H54 (cell line): Measurements from ENCODE around the gene MPHOSPH9.

Experiments used
- DNase-seq: peaks from one replicate; pipeline ENCODE4 v3.0.0; 2011; ENCODE audit warnings: low spot score, mixed read lengths; ENCODE audit not compliant: insufficient read length
- FAIRE-seq: peaks from 3 replicates; lab custom pipeline; 2011; peaks lifted over from hg19 to GRCh38; lab: Jason Lieb, UNC
- POLR2A ChIP-seq: IDR thresholded peaks from 2 replicates; pipeline ENCODE4 v1.6.1; 2011; ENCODE audit warnings: low read depth, mild to moderate bottlenecking, low read length

Gene MPHOSPH9

DNA sequence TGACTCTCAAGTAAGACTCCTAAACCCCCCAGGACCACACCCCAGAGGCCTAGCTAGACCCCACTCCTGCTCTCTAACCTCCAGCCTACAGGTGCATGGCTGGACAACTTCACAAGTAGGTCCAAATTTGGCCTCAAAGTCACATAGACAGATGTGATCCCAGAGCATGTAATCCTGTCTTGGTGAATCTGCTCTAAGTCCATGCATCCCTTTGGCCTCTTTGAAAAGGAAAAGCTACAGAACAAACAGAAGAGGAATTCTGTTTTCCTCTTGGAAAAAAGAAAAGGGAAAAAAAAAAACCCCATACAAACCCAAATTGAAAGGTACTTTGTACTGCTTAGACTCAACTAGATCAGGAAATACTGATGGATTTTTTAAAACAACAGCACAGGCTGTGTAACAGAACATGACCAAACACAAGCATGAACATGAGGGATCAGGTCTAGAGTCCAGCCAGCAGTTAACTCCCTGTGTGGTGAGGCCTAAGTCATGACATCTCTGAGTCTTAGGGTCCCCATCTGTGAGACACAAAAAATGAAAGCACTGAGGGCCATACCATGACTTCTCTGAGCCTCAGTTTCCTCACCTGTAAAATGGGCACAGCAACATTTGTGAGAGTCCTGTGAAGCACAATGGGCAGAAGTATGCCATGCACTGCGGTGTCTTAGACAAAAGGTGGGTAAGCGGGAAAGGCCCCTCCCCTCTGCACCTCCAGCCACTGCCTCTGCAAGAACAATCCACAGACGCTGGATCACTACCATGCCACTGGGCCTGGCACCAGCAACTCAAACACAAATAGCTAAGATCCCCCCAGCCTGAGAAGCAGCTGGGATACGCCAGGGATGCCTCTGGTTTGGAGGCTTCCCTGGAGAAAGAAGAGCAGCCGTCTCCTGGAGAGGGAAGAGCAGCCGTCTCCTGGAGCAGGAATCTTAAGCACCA, 92.0 kb downstream of the MPHOSPH9 start:
- TF ChIP-seq POLR2A, result no peak
- DNase-seq (no peak), FAIRE-seq (no peak)

DNA sequence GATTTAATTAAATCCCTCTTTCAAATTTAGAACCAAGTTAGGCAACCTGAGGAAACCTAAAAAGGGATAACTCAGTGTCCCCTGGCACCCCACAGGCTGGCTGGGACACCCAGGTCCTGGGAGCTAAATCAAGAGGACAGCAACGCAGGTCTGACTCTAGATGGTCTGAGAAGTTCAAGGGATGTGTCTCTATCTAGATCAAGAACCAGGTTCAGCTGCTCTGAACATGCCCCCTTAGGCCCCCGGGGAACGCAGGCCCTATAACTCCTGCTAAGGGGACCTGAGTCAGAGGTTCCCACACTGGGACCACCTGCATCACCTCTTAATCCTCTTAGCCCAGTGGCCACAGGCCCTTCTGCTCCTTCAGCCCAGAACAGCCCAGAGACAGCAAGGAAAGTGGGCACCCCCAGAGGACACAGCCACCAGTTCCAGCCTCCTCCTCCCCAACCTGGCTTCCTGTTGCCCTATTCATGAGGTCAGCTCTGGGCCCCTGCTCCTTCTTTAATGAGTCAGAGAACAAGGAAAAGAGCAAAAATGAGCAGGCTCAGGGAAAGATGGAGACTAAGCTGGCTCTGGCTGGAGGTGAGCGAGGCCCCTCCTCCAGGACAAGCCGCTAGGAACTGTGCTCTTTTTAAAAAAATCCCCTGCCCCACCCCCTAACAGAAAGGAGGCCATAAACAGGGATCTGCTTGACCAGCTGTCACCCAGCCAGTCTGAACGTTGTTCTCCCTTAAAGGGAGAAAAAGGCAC, 92.8 kb downstream of the MPHOSPH9 start:
- no peak for DNase-seq
- no peak for FAIRE-seq
- TF ChIP-seq POLR2A, result no peak

DNA sequence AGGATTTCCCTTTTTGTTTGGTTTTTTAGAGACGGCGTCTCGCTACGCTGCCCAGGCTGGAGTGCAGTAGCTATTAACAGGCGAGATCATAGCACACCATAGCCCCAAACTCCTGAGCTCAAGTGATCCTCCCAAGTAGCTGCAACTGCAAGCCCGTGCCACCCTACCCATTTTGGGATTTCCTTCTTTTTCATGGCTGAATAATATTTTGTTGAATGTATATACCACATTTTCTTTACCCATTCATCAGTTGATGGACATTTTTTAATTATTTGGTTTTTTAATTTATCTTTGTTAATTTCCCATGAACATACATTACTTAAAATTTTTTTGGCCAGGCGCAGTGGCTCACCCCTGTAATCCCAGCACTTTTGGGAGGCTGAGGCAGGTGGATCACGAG, 97.3 kb downstream of the MPHOSPH9 start:
- no peak for TF ChIP-seq POLR2A
- FAIRE-seq (no peak), DNase-seq (no peak)

DNA sequence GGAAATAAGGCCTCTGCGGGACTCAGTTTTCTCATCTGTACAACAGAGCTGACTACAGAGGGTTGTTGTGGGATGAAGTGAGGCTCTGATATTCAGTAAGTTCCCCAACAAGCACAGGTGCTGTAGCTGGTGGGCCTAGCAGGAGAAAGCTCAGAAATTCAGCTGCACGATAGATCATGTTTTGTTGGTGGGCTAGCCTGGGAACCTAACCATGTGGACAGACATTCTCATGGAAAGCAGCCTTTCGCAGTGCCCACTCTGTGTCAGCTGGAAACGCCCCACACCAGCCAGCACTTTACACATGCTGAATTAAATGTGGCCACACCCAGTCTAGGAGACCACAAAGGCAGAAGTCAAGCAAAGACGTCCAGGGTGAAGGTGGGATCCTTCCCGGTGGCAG, 98.1 kb downstream of the MPHOSPH9 start:
- no peak for TF ChIP-seq POLR2A
- FAIRE-seq, result no peak
- no peak for DNase-seq

DNA sequence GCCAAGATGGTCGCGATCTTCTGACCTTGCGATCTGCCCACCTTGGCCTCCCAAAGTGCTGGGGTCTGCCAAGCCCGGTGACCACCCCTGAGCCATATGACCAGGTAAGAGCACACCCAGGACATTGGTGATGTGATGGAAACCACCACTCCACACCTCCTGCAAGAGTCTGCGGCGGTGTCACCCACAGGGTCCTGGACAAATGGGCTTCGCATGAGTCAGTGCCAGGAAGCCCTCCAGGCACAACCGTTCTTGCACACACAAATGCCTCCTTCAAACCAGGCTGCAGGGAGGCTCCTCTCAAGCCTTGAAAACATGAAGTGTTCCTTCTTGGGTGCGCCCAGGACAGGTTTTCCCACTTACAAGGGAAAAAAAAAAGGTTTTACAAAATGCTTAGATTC, 98.7 kb downstream of the MPHOSPH9 start:
- no peak for TF ChIP-seq POLR2A
- FAIRE-seq (no peak), DNase-seq (no peak)

DNA sequence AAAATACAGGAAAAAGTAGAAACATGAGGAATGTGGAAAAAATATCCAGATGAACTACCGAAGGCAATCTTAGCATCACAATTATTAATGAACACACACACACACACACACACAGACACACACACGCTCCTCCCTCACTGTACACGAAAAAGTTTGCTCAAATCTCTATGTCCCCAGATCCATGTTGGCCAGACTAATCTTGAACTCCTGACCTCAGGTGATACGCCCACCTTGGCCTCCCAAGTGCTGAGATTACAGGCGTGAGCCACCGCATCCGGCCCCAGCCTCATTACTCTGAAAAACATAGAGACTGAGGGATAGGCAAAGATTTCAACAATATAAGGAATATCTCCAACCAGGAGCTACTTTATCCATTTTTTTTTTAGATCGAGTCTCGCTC, 99.2 kb downstream of the MPHOSPH9 start:
- no peak for DNase-seq
- no peak for FAIRE-seq
- no peak for TF ChIP-seq POLR2A

DNA sequence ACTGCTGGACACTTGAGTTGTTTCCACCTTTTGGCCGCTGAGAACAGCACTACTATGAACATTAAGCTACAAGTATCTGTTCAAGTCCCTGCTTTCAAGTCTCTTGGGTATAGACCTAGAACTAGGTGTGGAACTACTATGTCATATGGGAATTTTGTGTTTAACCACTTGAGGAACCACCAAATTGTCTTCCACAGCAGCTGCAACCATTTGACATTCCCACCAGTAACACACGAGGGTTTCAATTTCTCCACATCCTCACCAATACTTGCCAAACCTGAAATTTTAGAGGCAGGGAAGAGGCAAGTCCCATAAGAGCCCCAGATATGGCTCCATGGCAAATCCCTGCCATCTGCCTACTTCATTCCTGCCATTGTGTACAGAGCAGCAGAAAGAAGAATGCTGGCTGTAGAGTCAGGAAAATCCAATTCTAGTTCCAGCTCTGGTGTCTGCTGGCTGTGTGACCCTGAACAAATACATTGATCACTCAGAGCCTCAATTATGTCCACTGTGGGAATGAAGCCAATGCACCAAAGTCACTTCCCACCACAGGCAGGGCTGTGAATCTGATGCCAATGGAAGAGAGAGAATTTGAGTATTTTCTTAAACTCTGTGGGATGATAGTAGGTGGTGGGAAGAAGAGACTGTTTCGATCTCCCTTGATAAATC, 99.9 kb downstream of the MPHOSPH9 start:
- no peak for FAIRE-seq
- DNase-seq, result no peak
- no peak for TF ChIP-seq POLR2A

DNA sequence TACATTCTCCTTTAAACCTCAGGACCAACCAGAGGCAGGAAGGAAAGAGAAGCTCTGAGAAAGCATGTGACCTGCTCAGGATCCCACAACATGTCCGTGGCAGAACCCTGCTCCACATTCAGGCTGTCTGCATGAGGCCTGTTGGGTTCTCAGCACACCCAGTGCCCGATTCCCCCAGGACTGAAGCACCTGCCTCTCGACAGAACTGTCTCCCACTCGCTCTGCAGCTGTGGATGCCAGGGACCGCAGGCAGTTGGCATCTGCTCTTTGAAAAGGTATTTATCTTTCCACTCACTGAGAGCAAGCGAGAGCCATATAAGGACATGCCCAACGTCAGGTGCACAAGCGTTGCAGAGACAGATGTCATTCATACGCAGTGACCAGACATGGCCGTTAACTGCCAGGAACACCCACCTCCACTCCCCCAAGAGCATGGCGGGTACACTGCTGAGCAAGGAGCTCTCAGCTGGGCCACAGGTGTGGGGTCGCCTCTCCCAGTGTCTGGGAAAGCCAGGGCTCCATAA, 101.0 kb downstream of the MPHOSPH9 start:
- DNase-seq, result no peak
- TF ChIP-seq POLR2A, result no peak
- no peak for FAIRE-seq

DNA sequence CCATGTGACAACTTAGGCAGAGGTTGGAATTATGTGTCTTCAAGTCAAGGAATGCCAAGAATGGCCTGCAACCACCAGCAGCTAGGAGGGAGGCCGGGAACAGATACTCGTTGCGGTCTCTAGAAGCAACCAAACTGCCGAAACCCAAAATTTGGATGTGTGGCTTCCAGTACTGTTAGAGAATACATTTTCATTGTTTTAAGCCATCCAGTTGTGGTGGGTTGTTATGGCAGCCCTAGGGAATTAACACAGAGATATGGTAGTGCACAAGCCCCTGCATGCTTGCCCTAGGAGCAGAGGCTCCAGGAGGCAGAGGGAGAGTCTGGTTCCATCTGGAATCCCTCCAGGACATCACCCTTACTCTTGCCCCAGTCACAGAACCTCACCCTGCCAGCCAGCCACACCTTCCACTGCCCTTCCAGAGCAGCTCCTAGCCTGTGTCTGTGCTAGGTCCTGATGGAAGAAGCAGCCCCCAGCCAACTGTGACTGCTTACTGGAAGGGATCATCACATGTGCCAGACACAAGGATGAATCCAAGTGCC, 101.6 kb downstream of the MPHOSPH9 start:
- no peak for FAIRE-seq
- no peak for TF ChIP-seq POLR2A
- DNase-seq, result no peak

DNA sequence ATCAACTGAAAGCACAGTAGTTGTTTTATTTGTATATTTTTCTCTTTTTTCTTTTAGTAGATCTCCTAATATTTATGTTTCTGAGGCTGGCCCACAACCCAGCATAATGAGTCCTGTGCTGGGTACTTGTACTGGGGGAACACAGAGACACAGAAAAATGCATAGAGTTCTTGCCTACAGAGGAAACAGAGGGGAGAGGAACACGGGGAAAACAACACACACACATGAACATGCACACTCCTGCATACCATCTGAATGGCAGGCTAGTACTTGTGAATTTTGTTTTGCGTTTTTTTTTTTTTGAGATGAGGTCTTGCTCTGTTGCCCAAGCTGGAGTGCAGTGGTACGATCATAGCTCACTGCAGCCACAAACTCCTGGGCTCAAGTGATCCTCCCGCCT, 103.3 kb downstream of the MPHOSPH9 start:
- no peak for DNase-seq

DNA sequence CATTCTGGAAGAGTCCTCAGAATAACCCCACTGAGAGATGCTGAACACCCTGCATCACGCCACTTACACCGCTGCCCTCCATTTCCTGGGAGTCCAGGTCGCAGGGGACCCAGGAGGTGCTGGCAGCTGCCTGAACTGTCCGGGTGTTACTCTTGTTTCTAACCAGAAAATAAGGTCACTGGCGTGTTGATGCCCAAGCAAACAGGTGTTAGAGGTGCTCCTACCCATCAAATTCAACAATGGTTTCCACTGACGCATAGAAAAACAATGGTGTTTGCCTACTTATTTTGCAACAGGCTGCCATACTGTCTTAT, 105.8 kb downstream of the MPHOSPH9 start:
- no peak for TF ChIP-seq POLR2A
- no peak for FAIRE-seq
- DNase-seq, result no peak

More for the DNA sequence above, 103.3 kb downstream of the MPHOSPH9 start:
- TF ChIP-seq POLR2A, result no peak
- FAIRE-seq, result no peak

DNA sequence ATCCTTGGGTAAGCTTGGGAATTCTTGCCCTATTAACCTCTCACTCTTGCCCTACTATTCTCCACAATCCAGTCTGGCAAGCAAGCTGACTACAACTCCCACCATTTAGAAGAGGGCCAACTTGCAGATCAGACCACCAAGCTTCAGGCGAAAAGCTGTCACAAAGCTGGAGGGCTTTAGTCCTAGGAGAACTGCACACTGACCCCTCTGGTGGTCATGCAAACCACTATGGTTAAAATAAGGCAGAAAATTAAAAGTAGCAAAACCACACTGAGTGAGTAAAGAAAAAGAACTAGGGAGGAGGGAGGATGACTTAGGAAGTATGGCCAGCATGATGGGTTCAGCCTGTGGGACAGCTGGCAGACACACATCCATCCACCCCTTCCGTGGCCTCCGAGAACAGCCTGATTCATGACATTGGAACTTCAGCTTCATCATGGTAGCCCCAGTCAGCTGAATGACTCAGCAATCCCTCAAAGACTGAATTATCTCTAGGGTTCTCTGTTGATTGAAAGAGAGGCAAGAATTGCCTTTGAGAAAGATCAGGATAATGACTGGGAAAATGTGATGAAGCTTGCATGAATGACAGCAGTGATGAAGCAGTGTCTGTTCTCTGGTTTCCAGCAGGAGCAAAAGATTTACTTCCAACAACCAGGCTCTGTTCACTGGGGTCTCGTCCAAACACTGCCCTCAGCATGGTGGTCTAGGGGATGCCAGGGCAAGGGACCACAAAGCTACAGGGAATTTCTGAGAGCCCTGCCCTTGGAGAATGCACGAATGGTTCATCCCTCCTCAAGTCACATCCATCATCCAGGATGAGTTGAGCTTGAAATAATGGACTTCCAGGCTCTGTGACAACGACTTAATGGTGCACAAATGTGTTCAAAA, 106.4 kb downstream of the MPHOSPH9 start:
- DNase-seq, result peak; percentile 91
- no peak for TF ChIP-seq POLR2A
- peak; percentile 98 for FAIRE-seq

DNA sequence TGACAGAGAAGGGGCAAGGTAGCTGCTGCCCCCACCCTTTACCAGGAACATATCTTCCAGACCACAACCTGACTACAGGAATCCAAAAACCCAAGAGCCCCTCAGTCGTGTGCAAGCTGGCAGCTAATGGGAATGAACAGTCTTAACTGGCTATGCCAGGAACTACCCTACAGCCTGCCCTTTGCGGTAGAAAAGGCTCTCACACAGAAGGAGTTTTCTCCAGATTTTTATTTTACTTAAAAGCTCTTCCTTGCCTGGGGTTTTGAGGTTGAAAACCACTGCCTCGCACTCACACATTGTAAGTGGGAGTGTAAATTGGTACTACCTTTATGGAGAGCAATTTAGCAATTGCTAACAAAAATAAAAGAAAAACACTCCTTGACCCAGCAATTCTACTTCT, 110.3 kb downstream of the MPHOSPH9 start:
- FAIRE-seq (no peak), DNase-seq (no peak)
- no peak for TF ChIP-seq POLR2A
